Lower leg skin (tissue), 4 donors: ENCODE results near the gene SEL1L2. TPM values are rescaled to one million over a fixed set of nuclear protein-coding genes. Genes with fewer than 3 reads are reported as not detected.

Source experiments
- DNase-seq, 2 donors: peaks; one replicate each; pipeline ENCODE4 v3.0.0-alpha.2; 2019; ENCODE audit warnings: low spot score in 2 of 2
- H3K4me3 ChIP-seq: fragments of 200-600 bp; sonication (generic); 2 replicates; pipeline ENCODE4 v1.5.1; 2017; ENCODE audit warnings: mild to moderate bottlenecking, low read depth; ENCODE audit not compliant: poor library complexity, severe bottlenecking
- CTCF ChIP-seq, 3 donors: fragments of 450-650 bp; IDR thresholded peaks; one replicate each; pipeline ENCODE4 v1.5.1; 2016; ENCODE audit warnings: antibody characterized with exemption in 3 of 3, mild to moderate bottlenecking in 3 of 3, moderate library complexity in 2 of 3
- POLR2A ChIP-seq, 2 donors: fragments of 450-650 bp; IDR thresholded peaks; one replicate each; pipeline ENCODE4 v1.6.1; 2016 to 2017; ENCODE audit warnings: antibody characterized with exemption in 2 of 2, mild to moderate bottlenecking in 1 of 2, moderate library complexity in 1 of 2
- WGBS, 2 donors: methylation state at CpG; one replicate each; pipeline ENCODE4 v1.1.5; 2018; 5-methylcytosine and 5-hydroxymethylcytosine counted together
- intact Hi-C: fragments of 100-400 bp; cut with DNase I; formaldehyde crosslinking; loops from one replicate; pipeline ENCODE4 v1.15.0; 2023; ENCODE audit warnings: low total_unique reads
- total RNA-seq, 4 donors: library from RNA; depleted of rRNA; stranded (reverse); fragments of >200 nt; gene quantifications; one replicate each; pipeline ENCODE4 v1.1.0, GENCODE V29; 2016

SEL1L2 gene
- total RNA-seq, 4 donors from 2014 or later, result not detected

- intact Hi-C loops, result no loop called here
- H3K4me3 ChIP-seq, result no peak overlapping the region
- DNase-seq, result no peak
- TF ChIP-seq CTCF (IDR thresholded peaks at IDR 0.05) (no peak), POLR2A (IDR thresholded peaks at IDR 0.05) (no peak)
Observed at GRCh38 chr20:13810446-13810845, 180.0 kb downstream of the SEL1L2 start.

GRCh38 chr20:13809855-13810254 lies 180.6 kb downstream of the SEL1L2 start:
- DNase-seq, result no peak
- intact Hi-C loops, result no loop called here
- WGBS, 2 donors, result 96 to 98% methylated on average over 3 of the region's 3 CpGs
- TF ChIP-seq POLR2A (IDR thresholded peaks at IDR 0.05) (no peak), CTCF (IDR thresholded peaks at IDR 0.05) (no peak)
- H3K4me3 ChIP-seq, result no peak overlapping the region

GRCh38 chr20:13809373-13809772 lies 181.0 kb downstream of the SEL1L2 start:
- no peak for TF ChIP-seq CTCF (IDR thresholded peaks at IDR 0.05)
- TF ChIP-seq POLR2A (IDR thresholded peaks at IDR 0.05), result no peak
- no peak for DNase-seq
- WGBS, 2 donors, result 82 to 84% methylated on average over 2 of the region's 2 CpGs
- H3K4me3 ChIP-seq, result no peak overlapping the region
- intact Hi-C loops, result no loop called here

- intact Hi-C loops, result no loop called here
- no peak overlapping the region for H3K4me3 ChIP-seq
- TF ChIP-seq CTCF (IDR thresholded peaks at IDR 0.05), result no peak
- no peak for TF ChIP-seq POLR2A (IDR thresholded peaks at IDR 0.05)
- 8 to 17% methylated on average over 7 of the region's 7 CpGs for WGBS, 2 donors
- peak; percentile 82 to 93 for DNase-seq
Observed at GRCh38 chr20:13800728-13801134, 189.7 kb downstream of the SEL1L2 start.

- no peak for DNase-seq
- H3K4me3 ChIP-seq, result no peak overlapping the region
- intact Hi-C loops, result no loop called here
- WGBS, 2 donors, result 84 to 85% methylated on average over 2 of the region's 2 CpGs
- TF ChIP-seq POLR2A (IDR thresholded peaks at IDR 0.05), result no peak
- no peak for TF ChIP-seq CTCF (IDR thresholded peaks at IDR 0.05)
Observed at GRCh38 chr20:13799974-13800373, 190.4 kb downstream of the SEL1L2 start.

Other genes with a start within 250 kb of the SEL1L2 start
- 10 to 100 TPM in 3 of 4 donors, 1 to 10 TPM in 1; 9.5 to 11.1 (median 10.8) TPM for gene ESF1, start 205.7 kb downstream of the SEL1L2 start, total RNA-seq
- 10 to 100 TPM; 10.4 to 17.5 (median 12.9) TPM for gene NDUFAF5, start 205.6 kb downstream of the SEL1L2 start, total RNA-seq
- 10 to 100 TPM; 10.0 to 24.0 (median 17.0) TPM for gene MACROD2, start 4.9 kb upstream of the SEL1L2 start, total RNA-seq